H9 (cell line): ENCODE data around the gene AMY2A. TPM values are rescaled to one million over a fixed set of nuclear protein-coding genes. Genes with fewer than 3 reads are reported as not detected.

Source experiments
- total RNA-seq: library from RNA; stranded (reverse); gene quantifications from 2 replicates; pipeline ENCODE4 v1.2.1, GENCODE V29; 2021

AMY2A gene
- total RNA-seq, 1 experiment from 2014 or later, result not detected

Other genes with a start within 250 kb of the AMY2A start
- 11.9 and 12.2 TPM in 2 replicates for gene RNPC3, start 91.7 kb upstream of the AMY2A start, total RNA-seq
- 0.90 and 1.2 TPM in 2 replicates for gene AMY2B, start 45.8 kb upstream of the AMY2A start, total RNA-seq
- not detected in 2 replicates for gene AMY1A, start 38.3 kb downstream of the AMY2A start, total RNA-seq
- gene AMY1B, start 78.8 kb downstream of the AMY2A start, total RNA-seq, result not detected in 2 replicates
- not detected in 2 replicates for gene AMY1C, start 132.5 kb downstream of the AMY2A start, total RNA-seq